Gastrocnemius medialis (tissue), 4 donors: ENCODE results near the gene IQCM. TPM values are rescaled to one million over a fixed set of nuclear protein-coding genes. Genes with fewer than 3 reads are reported as not detected.

ENCODE experiments used
- ATAC-seq, 2 donors: fragments of 150-250 bp; one replicate each; pipeline ENCODE4 v1.9.1; 2016
- DNase-seq, 2 donors: peaks; one replicate each; pipeline ENCODE4 v3.0.0-alpha.2; 2019
- H3K27ac ChIP-seq, 4 donors: fragments of 200-600 bp; sonication (generic); 1 replicate in 1 of 4; 2 replicates in 3 of 4; pipeline ENCODE4 v1.5.1; 2016 to 2018; ENCODE audit warnings: mild to moderate bottlenecking in 2 of 4, moderate library complexity in 1 of 4
- H3K27me3 ChIP-seq, 3 donors: fragments of 200-600 bp; sonication (generic) in 2 of 3; 1 replicate in 1 of 3; 2 replicates in 2 of 3; pipeline versions ENCODE4 v1.5.1 to v1.6.0; 2016 to 2019; ENCODE audit warnings: mild to moderate bottlenecking in 1 of 3, moderate library complexity in 1 of 3
- H3K36me3 ChIP-seq, 2 donors: fragments of 200-600 bp; sonication (generic) in 1 of 2; one replicate each; pipeline ENCODE4 v1.5.1; 2017 to 2018
- H3K4me1 ChIP-seq, 2 donors: fragments of 200-600 bp; sonication (generic) in 1 of 2; one replicate each; pipeline ENCODE4 v1.5.1; 2016 to 2017; ENCODE audit warnings: mild to moderate bottlenecking in 2 of 2
- H3K4me3 ChIP-seq, 4 donors: fragments of 200-600 bp; sonication (generic) in 3 of 4; 1 replicate in 1 of 4; 2 replicates in 3 of 4; pipeline ENCODE4 v1.5.1; 2016 to 2019; ENCODE audit warnings: mild to moderate bottlenecking in 2 of 4
- H3K9me3 ChIP-seq, 3 donors: fragments of 200-600 bp; sonication (generic) in 2 of 3; 1 replicate in 1 of 3; 2 replicates in 2 of 3; pipeline ENCODE4 v1.5.1; 2016 to 2019
- POLR2A ChIP-seq, 2 donors: fragments of 450-650 bp; IDR thresholded peaks; one replicate each; pipeline ENCODE4 v1.6.1; 2017; ENCODE audit warnings: antibody characterized with exemption in 2 of 2, mild to moderate bottlenecking in 2 of 2, moderate library complexity in 2 of 2
- in situ Hi-C, 4 donors: fragments of 200-750 bp; cut with MboI; loops; one replicate each; pipeline versions ENCODE4 v1.15.0 to v1.8.0; 2017; ENCODE audit warnings: low sequenced_read_pairs in 4 of 4
- intact Hi-C: fragments of 100-400 bp; cut with DNase I; formaldehyde crosslinking; loops from one replicate; pipeline ENCODE4 v1.15.1; 2023; ENCODE audit warnings: low total_unique reads
- total RNA-seq, 4 donors: library from RNA; depleted of rRNA; stranded (reverse); fragments of >200 nt; gene quantifications; one replicate each; pipeline versions ENCODE4 v1.1.0 to v1.2.3, GENCODE V29; 2016
- TF ChIP-seq, protein P1 (sequence below), 5 experiments: fragments of 450-650 bp in 3 of 5; fragments of 200-600 bp in 2 of 5; sonication (generic) in 2 of 5; IDR thresholded peaks in 4 of 5; conservative IDR thresholded peaks in 1 of 5; 1 replicate in 4 of 5; 2 replicates in 1 of 5; pipeline ENCODE4 v1.5.1; 2016 to 2019; ENCODE audit warnings: antibody characterized with exemption in 5 of 5, mild to moderate bottlenecking in 3 of 5, moderate library complexity in 3 of 5

IQCM gene
- total RNA-seq, 4 donors from 2014 or later = 0.25 TPM; not detected in 3

DNA sequence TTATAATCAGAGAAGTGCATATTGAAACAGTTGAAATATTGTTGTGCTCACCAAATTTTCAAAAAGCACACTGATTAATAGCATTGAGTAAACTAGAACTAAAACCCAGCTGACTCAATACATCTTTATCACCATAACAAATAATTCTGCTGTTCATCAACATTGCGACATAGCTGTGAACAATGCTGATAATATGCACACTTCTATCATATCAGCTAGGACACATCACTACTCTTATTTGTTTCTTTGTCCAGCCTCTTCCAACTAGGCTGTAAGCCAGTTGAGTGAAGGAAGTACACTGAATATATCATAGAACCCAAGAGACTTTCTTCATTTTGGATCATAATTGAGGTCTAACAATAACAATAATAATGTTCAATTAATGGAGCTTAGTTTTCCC is 349.7 kb downstream of the IQCM start:
- H3K4me3 ChIP-seq = no peak overlapping the region
- H3K36me3 ChIP-seq = no peaks in the 10 kb centered on the region
- TF ChIP-seq POLR2A (IDR thresholded peaks at IDR 0.05) = no peak
- TF ChIP-seq, protein P1, sequence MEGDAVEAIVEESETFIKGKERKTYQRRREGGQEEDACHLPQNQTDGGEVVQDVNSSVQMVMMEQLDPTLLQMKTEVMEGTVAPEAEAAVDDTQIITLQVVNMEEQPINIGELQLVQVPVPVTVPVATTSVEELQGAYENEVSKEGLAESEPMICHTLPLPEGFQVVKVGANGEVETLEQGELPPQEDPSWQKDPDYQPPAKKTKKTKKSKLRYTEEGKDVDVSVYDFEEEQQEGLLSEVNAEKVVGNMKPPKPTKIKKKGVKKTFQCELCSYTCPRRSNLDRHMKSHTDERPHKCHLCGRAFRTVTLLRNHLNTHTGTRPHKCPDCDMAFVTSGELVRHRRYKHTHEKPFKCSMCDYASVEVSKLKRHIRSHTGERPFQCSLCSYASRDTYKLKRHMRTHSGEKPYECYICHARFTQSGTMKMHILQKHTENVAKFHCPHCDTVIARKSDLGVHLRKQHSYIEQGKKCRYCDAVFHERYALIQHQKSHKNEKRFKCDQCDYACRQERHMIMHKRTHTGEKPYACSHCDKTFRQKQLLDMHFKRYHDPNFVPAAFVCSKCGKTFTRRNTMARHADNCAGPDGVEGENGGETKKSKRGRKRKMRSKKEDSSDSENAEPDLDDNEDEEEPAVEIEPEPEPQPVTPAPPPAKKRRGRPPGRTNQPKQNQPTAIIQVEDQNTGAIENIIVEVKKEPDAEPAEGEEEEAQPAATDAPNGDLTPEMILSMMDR (IDR thresholded peaks at IDR 0.05 in 4 of 5, conservative IDR thresholded peaks at IDR 0.05 in 1 of 5) = no peak
- H3K9me3 ChIP-seq = no peaks in the 10 kb centered on the region
- H3K27ac ChIP-seq = no peak overlapping the region
- DNase-seq (no peak), ATAC-seq (no peak)
- no peaks in the 10 kb centered on the region for H3K4me1 ChIP-seq
- in situ Hi-C loops = no loop called here
- no peaks in the 10 kb centered on the region for H3K27me3 ChIP-seq
- intact Hi-C loops = no loop called here

DNA sequence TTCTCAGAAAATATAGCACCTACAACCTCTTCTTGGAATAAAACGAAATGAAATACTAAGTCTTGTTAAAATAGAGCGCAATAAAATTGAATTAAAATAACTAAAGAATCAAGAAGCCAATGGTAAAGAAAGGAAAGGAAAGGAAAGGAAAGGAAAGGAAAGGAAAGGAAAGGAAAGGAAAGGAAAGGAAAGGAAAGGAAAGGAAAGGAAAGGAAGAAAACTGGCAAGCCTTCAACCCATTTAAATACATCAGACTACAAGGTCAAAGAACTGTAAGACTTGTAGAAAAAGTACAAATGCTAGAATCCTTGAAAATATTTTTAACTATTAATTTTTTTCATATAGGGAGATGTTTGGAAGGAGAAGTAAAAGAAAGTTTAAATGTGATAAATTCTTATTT is 372.1 kb downstream of the IQCM start:
- Histone ChIP-seq H3K36me3 (no peaks in the 10 kb centered on the region), H3K9me3 (no peaks in the 10 kb centered on the region), H3K4me1 (no peaks in the 10 kb centered on the region), H3K27me3 (no peaks in the 10 kb centered on the region), H3K27ac (no peak overlapping the region), H3K4me3 (no peak overlapping the region)
- no peak for DNase-seq
- in situ Hi-C loops (no loop called here), intact Hi-C loops (no loop called here)
- no peak for ATAC-seq
- TF ChIP-seq, protein P1 (IDR thresholded peaks at IDR 0.05 in 4 of 5, conservative IDR thresholded peaks at IDR 0.05 in 1 of 5) = no peak
- TF ChIP-seq POLR2A (IDR thresholded peaks at IDR 0.05) = no peak

DNA sequence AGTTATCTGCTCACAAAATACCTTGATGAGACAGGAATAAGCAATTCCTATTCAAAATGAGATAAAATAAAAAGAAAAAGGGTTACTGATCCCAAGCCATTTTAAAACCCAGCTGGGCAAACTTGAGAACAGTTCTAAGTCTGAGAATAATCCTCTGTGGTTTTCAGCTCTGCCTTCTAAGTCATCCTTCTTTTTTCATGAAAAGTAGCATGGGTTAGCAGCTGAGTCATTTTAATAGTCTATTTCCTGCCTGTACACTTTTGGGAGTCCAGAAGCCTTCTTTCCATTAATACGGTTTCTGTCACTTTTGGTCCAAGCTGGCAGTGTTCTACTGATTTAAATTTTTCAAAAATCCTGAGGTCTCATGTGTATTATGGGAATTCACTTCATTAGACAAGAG is 374.3 kb downstream of the IQCM start:
- Histone ChIP-seq H3K27me3 (no peaks in the 10 kb centered on the region), H3K4me1 (no peaks in the 10 kb centered on the region), H3K9me3 (no peaks in the 10 kb centered on the region), H3K27ac (no peak overlapping the region), H3K4me3 (no peak overlapping the region), H3K36me3 (no peaks in the 10 kb centered on the region)
- DNase-seq = no peak
- no peak for ATAC-seq
- TF ChIP-seq, protein P1 (IDR thresholded peaks at IDR 0.05 in 4 of 5, conservative IDR thresholded peaks at IDR 0.05 in 1 of 5) = no peak
- TF ChIP-seq POLR2A (IDR thresholded peaks at IDR 0.05) = no peak
- in situ Hi-C loops (no loop called here), intact Hi-C loops (no loop called here)

DNA sequence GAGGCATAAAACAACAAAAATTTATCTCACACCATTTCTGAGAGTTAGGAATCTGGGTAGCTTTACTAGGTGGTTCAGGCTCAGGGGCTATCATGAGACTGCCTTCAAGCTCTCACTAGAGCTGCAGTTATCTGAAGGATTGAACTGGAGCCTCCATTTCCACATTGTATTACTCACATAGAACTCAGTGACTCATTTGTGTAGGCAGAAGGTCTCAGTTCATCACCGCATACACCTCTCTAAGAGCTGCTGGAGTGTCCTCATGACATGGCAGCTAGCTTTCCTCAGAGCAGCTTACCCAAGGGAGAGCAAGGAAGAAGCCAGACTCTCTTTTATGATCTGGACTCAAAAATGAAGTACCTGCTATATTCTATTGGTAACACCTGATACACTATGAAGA is 389.2 kb downstream of the IQCM start:
- in situ Hi-C loops = no loop called here
- ATAC-seq (no peak), DNase-seq (no peak)
- H3K4me1 ChIP-seq = no peaks in the 10 kb centered on the region
- TF ChIP-seq POLR2A (IDR thresholded peaks at IDR 0.05) = no peak
- TF ChIP-seq, protein P1 (IDR thresholded peaks at IDR 0.05 in 4 of 5, conservative IDR thresholded peaks at IDR 0.05 in 1 of 5) = no peak
- intact Hi-C loops = no loop called here
- H3K4me3 ChIP-seq = no peak overlapping the region
- no peaks in the 10 kb centered on the region for H3K9me3 ChIP-seq
- H3K36me3 ChIP-seq = no peaks in the 10 kb centered on the region
- no peaks in the 10 kb centered on the region for H3K27me3 ChIP-seq
- no peak overlapping the region for H3K27ac ChIP-seq

DNA sequence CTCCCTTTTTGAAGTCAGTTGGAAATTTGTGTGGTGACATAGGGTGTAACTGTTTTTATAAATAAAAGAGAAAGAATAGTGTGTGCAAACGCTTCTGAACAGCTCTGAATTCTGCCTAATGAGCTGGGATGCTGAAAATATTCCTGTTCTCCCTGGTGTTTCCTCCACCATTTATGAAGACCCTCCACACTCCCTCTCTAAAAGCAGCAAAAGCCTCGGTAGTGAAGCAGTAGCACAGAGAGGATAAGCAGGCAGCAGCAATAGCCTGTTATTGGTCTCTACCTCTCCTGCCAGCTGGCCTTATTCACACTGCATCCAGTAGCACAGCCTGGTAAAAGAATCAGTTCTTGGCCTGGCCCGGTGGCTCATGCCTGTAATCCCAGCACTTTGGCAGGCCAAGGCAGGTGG is 406.1 kb downstream of the IQCM start:
- no peaks in the 10 kb centered on the region for H3K9me3 ChIP-seq
- intact Hi-C loops (no loop called here), in situ Hi-C loops (no loop called here)
- TF ChIP-seq, protein P1 (IDR thresholded peaks at IDR 0.05 in 4 of 5, conservative IDR thresholded peaks at IDR 0.05 in 1 of 5) = no peak
- no peak for TF ChIP-seq POLR2A (IDR thresholded peaks at IDR 0.05)
- no peaks in the 10 kb centered on the region for H3K36me3 ChIP-seq
- H3K27me3 ChIP-seq = no peaks in the 10 kb centered on the region
- ATAC-seq (no peak), DNase-seq (no peak)
- H3K4me3 ChIP-seq = no peak overlapping the region
- no peaks in the 10 kb centered on the region for H3K4me1 ChIP-seq
- no peak overlapping the region for H3K27ac ChIP-seq
